Mesenteric fat pad (tissue), 1 donor: ENCODE measurements around the gene BMS1. TPM values are rescaled to one million over a fixed set of nuclear protein-coding genes. Genes with fewer than 3 reads are reported as not detected.
"Not testable (repeated sequence)": the region's sequence is repeated elsewhere in the genome, so short reads cannot be mapped to it uniquely, and the experiment has no call there.

Source experiments
- DNase-seq: peaks from one replicate; pipeline ENCODE4 v3.0.0-alpha.2; 2020; ENCODE audit warnings: low spot score
- long read RNA-seq: library from polyadenylated mRNA; unstranded; transcript quantifications from one replicate; pipeline ENCODE4 v2.0.0, GENCODE V29; 2020
- total RNA-seq: library from RNA; stranded (reverse); fragmentation: NEBNext Ultra II Directional; extraction: Animal tissue kit (Norgen Biotek cat#: 25700); gene quantifications from one replicate; pipeline ENCODE4 v1.2.1, GENCODE V29; 2021
- donor health status: DM: yes; HTN: yes; CAD: no.

BMS1 gene
- 13.7 TPM for total RNA-seq
- long read RNA-seq, partial matches to known transcripts = 139 of 168 reads
- long read RNA-seq, other reads (novel, unspliced or antisense) = 29 of 168 reads

GRCh38 chr10:42782446-42783180 lies at the start of gene BMS1:
Gene BMS1 (plus strand): TSS chr10:42782795. CDS start chr10:42784395, 1,600 bp downstream.
- DNase-seq = peak; percentile 96

GRCh38 chr10:42734536-42734935 lies 48.1 kb upstream of the BMS1 start:
- no peak for DNase-seq

GRCh38 chr10:42738679-42739078 lies 43.9 kb upstream of the BMS1 start:
- DNase-seq = no peak

GRCh38 chr10:42741536-42741935 lies 41.1 kb upstream of the BMS1 start:
- DNase-seq = not testable (repeated sequence)

- DNase-seq = no peak
Measured at GRCh38 chr10:42743697-42744096, 38.9 kb upstream of the BMS1 start.

GRCh38 chr10:42744134-42744701 lies 38.4 kb upstream of the BMS1 start:
- DNase-seq = no peak

GRCh38 chr10:42753126-42753506 lies 29.5 kb upstream of the BMS1 start:
- no peak for DNase-seq

- DNase-seq = no peak
Measured at GRCh38 chr10:42753507-42754154, 29.0 kb upstream of the BMS1 start.

GRCh38 chr10:42754155-42755027 lies 28.2 kb upstream of the BMS1 start:
- no peak for DNase-seq

GRCh38 chr10:42755028-42755451 lies 27.6 kb upstream of the BMS1 start:
- no peak for DNase-seq

GRCh38 chr10:42755556-42756093 lies 27.0 kb upstream of the BMS1 start:
- DNase-seq = no peak

- DNase-seq = no peak
Measured at GRCh38 chr10:42767906-42768305, 14.7 kb upstream of the BMS1 start.

GRCh38 chr10:42768581-42769152 lies 13.9 kb upstream of the BMS1 start:
- no peak for DNase-seq

GRCh38 chr10:42769173-42769572 lies 13.4 kb upstream of the BMS1 start:
- DNase-seq = no peak

GRCh38 chr10:42769673-42770072 lies 12.9 kb upstream of the BMS1 start:
- no peak for DNase-seq

- DNase-seq = no peak
Measured at GRCh38 chr10:42776681-42777080, 5.9 kb upstream of the BMS1 start.

GRCh38 chr10:42780456-42780855 lies 2.1 kb upstream of the BMS1 start:
- no peak for DNase-seq

GRCh38 chr10:42781893-42782445 lies 626 bp upstream of the BMS1 start:
- DNase-seq = no peak

GRCh38 chr10:42783181-42783549 lies 570 bp downstream of the BMS1 start:
- no peak for DNase-seq

- no peak for DNase-seq
Measured at GRCh38 chr10:42785759-42786158, 3.2 kb downstream of the BMS1 start.

GRCh38 chr10:42790835-42791234 lies 8.2 kb downstream of the BMS1 start:
- no peak for DNase-seq
